Activated B cell treated with CpG ODN at 0.5 μM for 24 hours (primary cell): ENCODE measurements around the gene VSNL1. TPM values are rescaled to one million over a fixed set of nuclear protein-coding genes. Genes with fewer than 3 reads are reported as not detected.

ENCODE experiments used
- ATAC-seq: fragments of 200-7000 bp; cut with Tn5 transposase; one replicate; pipeline ENCODE4 v1.10.0; 2021; ENCODE audit warnings: low read depth, mild to moderate bottlenecking, moderate library complexity
- CTCF ChIA-PET: fragments of 350-600 bp; sonication (Branson Sonifier 250); formaldehyde crosslinking; loops from one replicate; lab custom pipeline; 2021; ENCODE audit warnings: antibody characterized with exemption; lab: Charles Lee
- POLR2A ChIA-PET: fragments of 350-600 bp; sonication (Branson Sonifier 250); formaldehyde crosslinking; loops from one replicate; lab custom pipeline; 2021; ENCODE audit warnings: antibody characterized with exemption; lab: Charles Lee
- DNase-seq: peaks from one replicate; pipeline ENCODE4 v3.0.0; 2022
- H3K27ac Mint-ChIP-seq: one replicate; pipeline ENCODE4 v1.8.0; 2020; ENCODE audit warnings: mixed read lengths
- H3K27me3 Mint-ChIP-seq: one replicate; pipeline ENCODE4 v1.8.0; 2021; ENCODE audit warnings: mixed read lengths
- H3K36me3 Mint-ChIP-seq: one replicate; pipeline ENCODE4 v1.8.0; 2021; ENCODE audit warnings: low read depth, mixed read lengths
- H3K4me1 Mint-ChIP-seq: one replicate; pipeline ENCODE4 v1.8.0; 2021; ENCODE audit warnings: mixed read lengths
- H3K4me3 Mint-ChIP-seq: one replicate; pipeline ENCODE4 v1.8.0; 2020; ENCODE audit warnings: mild to moderate bottlenecking, mixed read lengths
- H3K9me3 Mint-ChIP-seq: one replicate; pipeline ENCODE4 v1.8.0; 2020; ENCODE audit warnings: mixed read lengths
- CTCF ChIP-seq: fragments of 200-600 bp; IDR thresholded peaks from one replicate; pipeline ENCODE4 v1.8.0; 2022; ENCODE audit warnings: antibody characterized with exemption, mild to moderate bottlenecking
- intact Hi-C: fragments of 100-400 bp; cut with micrococcal nuclease; formaldehyde crosslinking; loops from one replicate; pipeline ENCODE4 v1.15.1; 2024
- total RNA-seq: library from RNA; stranded (reverse); gene quantifications from 2 replicates; pipeline ENCODE4 v1.2.3, GENCODE V29; 2022

Gene VSNL1
- total RNA-seq, 1 donor from 2014 or later: not detected

- intact Hi-C loops: no loop called here
- CTCF ChIA-PET: no interaction called here
- H3K27me3 Mint-ChIP-seq: peaks cover 15% of the 10 kb centered on the region
- TF ChIP-seq CTCF: no peak
- no peak for DNase-seq
- no peaks in the 10 kb centered on the region for H3K9me3 Mint-ChIP-seq
- no peak overlapping the region for H3K4me3 Mint-ChIP-seq
- H3K27ac Mint-ChIP-seq: no peak overlapping the region
- no peaks in the 10 kb centered on the region for H3K36me3 Mint-ChIP-seq
- ATAC-seq: no peak
- no peaks in the 10 kb centered on the region for H3K4me1 Mint-ChIP-seq
- POLR2A ChIA-PET: no interaction called here
These were observed 75.3 kb downstream of the VSNL1 start for GRCh38 chr2:17615728-17616351.

- CTCF ChIA-PET: no interaction called here
These were observed 75.9 kb downstream of the VSNL1 start for GRCh38 chr2:17616405-17616804.

GRCh38 chr2:17617516-17617915 lies 77.0 kb downstream of the VSNL1 start:
- ATAC-seq (no peak), DNase-seq (no peak)
- Mint-ChIP-seq H3K36me3 (no peaks in the 10 kb centered on the region), H3K4me1 (no peaks in the 10 kb centered on the region), H3K9me3 (no peaks in the 10 kb centered on the region), H3K4me3 (no peak overlapping the region), H3K27me3 (peaks cover 20% of the 10 kb centered on the region), H3K27ac (no peak overlapping the region)
- CTCF ChIA-PET: no interaction called here
- POLR2A ChIA-PET: no interaction called here
- intact Hi-C loops: no loop called here
- no peak for TF ChIP-seq CTCF

More at GRCh38 chr2:17616405-17616804, 75.9 kb downstream of the VSNL1 start:
- Mint-ChIP-seq H3K27me3 (peaks cover 15% of the 10 kb centered on the region), H3K4me3 (no peak overlapping the region), H3K9me3 (no peaks in the 10 kb centered on the region), H3K4me1 (no peaks in the 10 kb centered on the region), H3K36me3 (no peaks in the 10 kb centered on the region), H3K27ac (no peak overlapping the region)
- ATAC-seq (no peak), DNase-seq (no peak)
- TF ChIP-seq CTCF: no peak
- intact Hi-C loops: no loop called here
- POLR2A ChIA-PET: no interaction called here

- intact Hi-C loops: no loop called here
- no peaks in the 10 kb centered on the region for H3K4me1 Mint-ChIP-seq
- H3K9me3 Mint-ChIP-seq: no peaks in the 10 kb centered on the region
- DNase-seq (no peak), ATAC-seq (no peak)
- no peak overlapping the region for H3K4me3 Mint-ChIP-seq
- no peak overlapping the region for H3K27ac Mint-ChIP-seq
- H3K36me3 Mint-ChIP-seq: no peaks in the 10 kb centered on the region
- POLR2A ChIA-PET: no interaction called here
- peaks cover 23% of the 10 kb centered on the region for H3K27me3 Mint-ChIP-seq
- TF ChIP-seq CTCF: no peak
- CTCF ChIA-PET: no interaction called here
These were observed 77.5 kb downstream of the VSNL1 start for GRCh38 chr2:17617955-17618354.

- TF ChIP-seq CTCF: no peak
- Mint-ChIP-seq H3K36me3 (no peaks in the 10 kb centered on the region), H3K9me3 (peaks cover 4% of the 10 kb centered on the region), H3K27me3 (peaks cover 26% of the 10 kb centered on the region), H3K27ac (no peak overlapping the region), H3K4me1 (no peaks in the 10 kb centered on the region), H3K4me3 (no peak overlapping the region)
- intact Hi-C loops: no loop called here
- CTCF ChIA-PET: no interaction called here
- DNase-seq (no peak), ATAC-seq (no peak)
- POLR2A ChIA-PET: no interaction called here
These were observed 79.8 kb downstream of the VSNL1 start for GRCh38 chr2:17620280-17620679.
